ENCODE results near the gene LMX1A.

LMX1A gene

GRCh38 chr1:165317612-165318011 is 38.9 kb downstream of the LMX1A start:
- no peak for DNase-seq

GRCh38 chr1:165316153-165316772 is 40.3 kb downstream of the LMX1A start:
- no peak for DNase-seq

GRCh38 chr1:165315481-165315880 is 41.0 kb downstream of the LMX1A start:
- no peak for DNase-seq

GRCh38 chr1:165313903-165314302 is 42.6 kb downstream of the LMX1A start:
- no peak for DNase-seq

- no peak for DNase-seq
These were observed 43.9 kb downstream of the LMX1A start for GRCh38 chr1:165312591-165312990.

GRCh38 chr1:165306543-165307434 is 49.7 kb downstream of the LMX1A start:
- DNase-seq, result no peak

GRCh38 chr1:165303386-165303785 is 53.1 kb downstream of the LMX1A start:
- no peak for DNase-seq

- no peak for DNase-seq
These were observed 56.1 kb downstream of the LMX1A start for GRCh38 chr1:165300400-165300903.

- DNase-seq, result no peak
These were observed 58.2 kb downstream of the LMX1A start for GRCh38 chr1:165298203-165298820.

GRCh38 chr1:165296205-165296604 is 60.3 kb downstream of the LMX1A start:
- DNase-seq, result no peak

- no peak for DNase-seq
These were observed 66.4 kb downstream of the LMX1A start for GRCh38 chr1:165290148-165290547.

GRCh38 chr1:165289556-165289955 is 67.0 kb downstream of the LMX1A start:
- no peak for DNase-seq

GRCh38 chr1:165288350-165289120 is 68.0 kb downstream of the LMX1A start:
- no peak for DNase-seq

GRCh38 chr1:165287781-165288180 is 68.7 kb downstream of the LMX1A start:
- no peak for DNase-seq

GRCh38 chr1:165287329-165287728 is 69.2 kb downstream of the LMX1A start:
- DNase-seq, result no peak

- no peak for DNase-seq
These were observed 72.1 kb downstream of the LMX1A start for GRCh38 chr1:165284454-165284853.

GRCh38 chr1:165281207-165281901 is 75.2 kb downstream of the LMX1A start:
- no peak for DNase-seq

GRCh38 chr1:165279882-165280281 is 76.6 kb downstream of the LMX1A start:
- no peak for DNase-seq

- no peak for DNase-seq
These were observed 80.2 kb downstream of the LMX1A start for GRCh38 chr1:165276314-165276713.

- no peak for DNase-seq
These were observed 91.2 kb downstream of the LMX1A start for GRCh38 chr1:165265196-165265838.

- DNase-seq, result no peak
These were observed 96.6 kb downstream of the LMX1A start for GRCh38 chr1:165259706-165260428.
